ENCODE results near the gene GNB5.

- no peak for TF ChIP-seq CTCF (conservative IDR thresholded peaks at IDR 0.05; ENCODE audit: low read depth, low read length)
- TF ChIP-seq EZH2 (IDR thresholded peaks at IDR 0.05; ENCODE audit: borderline replicate concordance, low read depth, low read length, poor library complexity, severe bottlenecking) = no peak
These were observed 87.7 kb downstream of the GNB5 start for GRCh38 chr15:52103217-52104207.

Data from A673 (cell line).